Adipocyte (in vitro differentiated cells): Measurements from ENCODE around the gene LIMD2.

Experiments
- DNase-seq: peaks from one replicate; pipeline ENCODE4 v3.0.0-alpha.2; 2015; ENCODE audit warnings: low read depth
- H3K27me3 ChIP-seq: replicated peaks from 2 replicates; pipeline ENCODE4 v1.7.0; 2013; ENCODE audit warnings: mild to moderate bottlenecking, low read length, moderate library complexity; ENCODE audit not compliant: control insufficient read depth, insufficient read depth
- H3K36me3 ChIP-seq: 2 replicates; pipeline ENCODE4 v1.7.0; 2013; ENCODE audit warnings: low read length, mild to moderate bottlenecking, moderate library complexity; ENCODE audit not compliant: control insufficient read depth, insufficient read depth, severe bottlenecking
- H3K4me1 ChIP-seq: 2 replicates; pipeline ENCODE4 v1.7.0; 2013; ENCODE audit warnings: mild to moderate bottlenecking, low read length, moderate library complexity; ENCODE audit not compliant: control insufficient read depth, insufficient read depth
- H3K4me3 ChIP-seq: 2 replicates; pipeline ENCODE4 v1.7.0; 2013; ENCODE audit warnings: mild to moderate bottlenecking, low read length, moderate library complexity
- H3K9ac ChIP-seq: 2 replicates; pipeline ENCODE4 v1.7.0; 2013; ENCODE audit warnings: mild to moderate bottlenecking, low read length, moderate library complexity
- H3K9me3 ChIP-seq: 2 replicates; pipeline ENCODE4 v1.7.0; 2013; ENCODE audit warnings: mild to moderate bottlenecking, low read length, moderate library complexity; ENCODE audit not compliant: control insufficient read depth

Gene LIMD2

DNA sequence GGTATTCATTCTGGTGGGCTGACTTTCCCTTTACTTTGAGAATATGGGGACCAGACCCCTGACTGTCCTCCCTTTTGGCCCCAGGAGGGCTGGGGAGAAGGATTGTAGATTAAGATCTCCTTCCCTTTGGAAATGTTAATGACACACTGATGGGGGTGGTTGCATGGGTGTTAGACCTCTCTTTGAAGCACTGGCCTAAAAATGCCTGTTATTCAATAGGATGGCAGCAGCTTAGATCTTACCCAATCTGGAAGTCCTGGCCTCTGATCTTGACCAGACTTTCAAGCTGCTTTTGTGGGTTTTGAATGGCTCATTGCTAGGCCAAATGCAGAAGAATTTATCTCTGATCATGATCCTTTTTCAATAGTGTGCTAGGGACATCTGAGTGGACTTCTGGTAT, 52.0 kb downstream of the LIMD2 start:
- Histone ChIP-seq H3K9me3 (no peaks in the 10 kb centered on the region), H3K4me3 (no peak overlapping the region), H3K9ac (no peak overlapping the region), H3K4me1 (peaks cover 7% of the 10 kb centered on the region), H3K27me3 (no peaks in the 10 kb centered on the region), H3K36me3 (peaks cover 41% of the 10 kb centered on the region)
- no peak for DNase-seq

DNA sequence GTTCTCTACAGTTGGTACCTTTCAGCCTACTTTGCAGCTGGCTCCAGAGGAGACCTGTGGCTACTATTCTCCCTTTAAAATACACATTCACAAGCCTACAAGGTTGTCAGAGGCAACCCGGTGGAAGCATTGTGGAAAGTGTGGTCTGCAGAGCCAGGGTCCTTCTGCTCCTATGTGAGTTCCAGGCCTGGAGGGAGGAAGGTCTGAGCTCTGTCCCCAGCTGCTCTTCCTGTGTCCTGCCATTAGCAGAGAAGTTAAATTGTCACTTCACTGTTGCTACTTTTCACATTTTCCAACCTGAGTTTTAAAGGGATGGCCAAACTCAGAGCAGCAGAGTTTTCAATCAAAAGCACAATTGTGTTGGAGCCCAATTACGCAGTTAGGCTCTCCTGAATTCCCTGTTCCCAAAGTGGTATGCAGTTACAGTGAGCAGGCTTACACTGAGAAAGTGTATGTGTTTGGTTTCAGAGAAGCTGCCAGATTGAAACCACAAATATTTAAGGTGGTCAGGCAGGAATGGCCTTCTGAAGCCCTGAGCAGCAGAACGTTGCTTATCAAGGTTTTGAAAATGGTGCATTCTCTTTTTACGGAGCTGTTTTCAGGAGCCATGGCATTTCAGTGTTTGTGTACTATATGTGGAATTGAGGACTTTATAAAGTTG, 52.7 kb downstream of the LIMD2 start:
- H3K9me3 ChIP-seq: no peaks in the 10 kb centered on the region
- DNase-seq: peak; percentile 57
- H3K9ac ChIP-seq: no peak overlapping the region
- no peaks in the 10 kb centered on the region for H3K27me3 ChIP-seq
- no peak overlapping the region for H3K4me3 ChIP-seq
- H3K4me1 ChIP-seq: peaks cover 4% of the 10 kb centered on the region
- peaks cover 34% of the 10 kb centered on the region for H3K36me3 ChIP-seq

DNA sequence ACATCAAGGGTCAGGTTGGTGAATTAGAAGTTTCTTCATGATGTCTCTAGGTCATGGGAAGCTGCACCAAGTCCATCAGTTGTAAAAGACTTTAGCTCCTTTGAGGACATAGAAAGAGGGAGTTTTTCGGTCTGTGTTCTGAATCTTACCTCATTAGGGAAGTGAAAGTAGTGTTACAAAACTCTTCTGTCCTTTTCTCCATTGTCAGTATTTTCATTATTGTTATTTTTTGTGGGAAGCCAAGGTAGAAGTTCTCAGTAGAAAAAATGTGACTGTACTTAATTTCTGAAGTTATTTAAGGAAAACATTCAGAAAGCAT, 53.5 kb downstream of the LIMD2 start:
- Histone ChIP-seq H3K9ac (no peak overlapping the region), H3K36me3 (peaks cover 31% of the 10 kb centered on the region), H3K9me3 (no peaks in the 10 kb centered on the region), H3K4me3 (no peak overlapping the region), H3K27me3 (no peaks in the 10 kb centered on the region), H3K4me1 (peaks cover 4% of the 10 kb centered on the region)
- no peak for DNase-seq
